HG02798 (cell line): ENCODE measurements around the gene EIF4A2.

Experiments used
- ATAC-seq: cut with Tn5 transposase; IDR thresholded peaks from one replicate; pipeline ENCODE4 v1.9.1; 2021; ENCODE audit warnings: mild to moderate bottlenecking; ENCODE audit not compliant: unreplicated experiment, poor library complexity

EIF4A2 gene

DNA sequence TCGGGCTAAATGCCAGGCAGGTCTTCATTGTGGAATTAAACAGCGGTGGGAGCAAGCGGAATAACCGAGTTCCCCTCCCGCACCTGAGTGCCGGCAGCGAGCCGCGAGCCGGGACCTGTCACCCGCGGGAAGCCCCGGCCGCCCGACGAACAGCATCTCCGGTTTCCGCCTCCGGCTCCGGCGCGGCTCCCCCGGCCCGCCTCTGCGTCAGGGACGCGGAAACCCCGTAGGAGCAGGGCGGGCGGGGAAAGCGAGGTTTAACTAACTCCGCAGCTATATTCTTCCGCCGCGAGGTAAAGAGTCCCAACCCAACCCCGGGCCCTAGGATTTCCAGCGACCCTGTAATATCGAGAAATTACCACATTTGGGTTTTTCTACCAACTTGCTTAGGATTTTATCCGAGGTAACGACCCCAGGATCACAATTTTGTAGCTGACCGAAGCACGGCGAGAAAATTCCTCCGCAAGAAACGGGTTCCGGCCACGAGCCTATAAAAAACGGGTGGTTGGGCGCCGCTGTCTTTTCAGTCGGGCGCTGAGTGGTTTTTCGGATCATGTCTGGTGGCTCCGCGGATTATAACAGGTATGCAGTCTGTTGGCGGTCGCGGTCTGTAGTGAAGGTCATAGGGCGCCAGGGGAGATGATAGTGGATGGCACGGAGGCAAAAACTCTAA is at the start of gene EIF4A2:
Gene EIF4A2 (plus strand): TSS at position 520 of the 673 bp plus-strand sequence. CDS start 34 bp downstream, at position 554.
- ATAC-seq = peak; percentile 67

DNA sequence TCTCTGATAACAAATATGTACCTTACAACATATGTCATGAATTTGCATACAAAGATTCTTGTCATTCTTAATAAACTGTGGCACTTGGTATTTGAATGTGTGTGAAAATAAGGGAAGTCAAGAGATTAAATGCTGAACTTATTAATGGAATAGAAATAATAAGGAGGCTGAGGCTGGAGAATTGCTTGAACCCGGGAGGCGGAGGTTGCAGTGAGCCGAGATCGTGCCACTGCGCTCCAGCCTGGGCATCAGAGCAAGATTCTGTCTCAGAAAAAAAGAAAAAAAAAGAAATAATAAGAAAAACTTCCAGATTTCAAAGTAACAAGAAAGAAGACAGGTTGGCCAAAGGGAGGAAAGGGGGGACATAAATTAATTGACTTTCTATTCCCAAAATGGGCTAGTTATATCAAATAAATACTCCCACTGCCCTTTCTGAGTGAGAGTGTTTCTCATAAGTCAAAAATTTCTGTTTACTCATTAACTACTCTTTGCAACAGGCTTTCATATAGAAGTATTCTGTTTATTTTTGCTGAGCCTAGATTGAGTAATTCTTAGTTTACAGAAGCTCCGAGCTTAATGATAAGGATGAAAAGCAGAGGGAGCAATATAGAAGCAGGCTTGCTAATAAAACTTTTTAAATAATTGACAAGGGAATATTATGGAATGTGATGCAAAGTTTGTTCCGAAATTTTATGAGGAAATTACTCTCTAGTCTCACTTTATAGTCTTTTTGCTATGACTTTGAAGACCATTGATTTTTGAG is 40.6 kb upstream of the EIF4A2 start:
- no peak for ATAC-seq

DNA sequence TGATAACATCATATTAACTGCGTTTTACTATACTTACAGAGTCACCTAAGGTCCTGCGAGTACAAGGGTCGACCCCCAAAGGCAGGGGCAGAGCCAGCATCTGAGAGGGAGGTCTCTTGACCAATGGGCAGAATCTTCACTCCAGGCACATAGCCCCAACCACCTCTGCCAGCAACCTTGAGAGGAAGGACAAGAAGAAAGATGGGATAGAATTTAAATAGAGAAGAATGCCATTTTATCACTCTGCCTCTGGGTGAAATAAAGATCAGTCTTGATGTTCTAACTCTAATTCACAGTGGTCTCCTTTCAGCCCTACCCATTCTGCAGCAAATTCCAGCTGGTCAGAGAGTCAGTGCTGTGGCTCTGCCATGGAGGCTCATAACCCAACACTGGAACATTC is 39.7 kb upstream of the EIF4A2 start:
- no peak for ATAC-seq

GRCh38 chr3:186746008-186746407 is 37.4 kb upstream of the EIF4A2 start:
- ATAC-seq = no peak

DNA sequence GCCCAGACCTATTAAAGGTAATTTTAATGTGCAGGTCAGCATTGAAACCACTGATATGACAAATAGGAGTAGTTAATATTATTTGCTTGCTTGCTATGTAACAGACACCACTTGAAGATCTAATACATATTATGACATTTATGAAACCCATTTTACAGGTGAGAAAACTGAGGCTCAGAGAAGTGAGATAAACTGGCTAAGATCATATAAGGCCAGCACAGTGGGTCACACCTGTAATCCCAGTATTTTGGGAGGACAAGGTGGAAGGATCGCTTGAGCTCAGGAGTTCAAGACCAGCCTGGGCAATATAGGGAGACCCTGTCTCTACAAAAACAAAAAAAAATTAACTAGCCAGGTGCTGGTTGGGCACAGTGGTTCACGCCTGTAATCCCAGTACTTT is 33.1 kb upstream of the EIF4A2 start:
- no peak for ATAC-seq

DNA sequence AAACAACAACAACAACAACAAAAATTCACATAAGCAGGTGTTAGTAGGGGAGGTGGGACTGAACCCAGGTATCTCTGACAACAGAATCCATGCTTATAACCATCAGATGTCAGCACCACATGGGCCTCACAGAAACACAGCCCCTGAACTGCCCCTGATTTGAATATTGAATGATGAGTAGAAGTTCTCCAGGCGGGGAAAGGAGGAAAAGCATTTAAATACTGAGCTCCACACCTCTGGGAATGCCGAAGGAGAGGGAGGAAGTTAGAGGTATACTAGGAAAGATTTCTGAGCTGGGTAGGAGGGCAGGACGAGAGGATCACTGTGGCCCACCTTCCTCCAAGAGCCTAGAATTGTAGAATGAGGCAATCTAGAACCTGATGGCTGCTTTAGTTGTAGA is 31.9 kb upstream of the EIF4A2 start:
- no peak for ATAC-seq

GRCh38 chr3:186754006-186754405 is 29.4 kb upstream of the EIF4A2 start:
- no peak for ATAC-seq

GRCh38 chr3:186754871-186755270 is 28.5 kb upstream of the EIF4A2 start:
- no peak for ATAC-seq

GRCh38 chr3:186757214-186757613 is 26.2 kb upstream of the EIF4A2 start:
- no peak for ATAC-seq

DNA sequence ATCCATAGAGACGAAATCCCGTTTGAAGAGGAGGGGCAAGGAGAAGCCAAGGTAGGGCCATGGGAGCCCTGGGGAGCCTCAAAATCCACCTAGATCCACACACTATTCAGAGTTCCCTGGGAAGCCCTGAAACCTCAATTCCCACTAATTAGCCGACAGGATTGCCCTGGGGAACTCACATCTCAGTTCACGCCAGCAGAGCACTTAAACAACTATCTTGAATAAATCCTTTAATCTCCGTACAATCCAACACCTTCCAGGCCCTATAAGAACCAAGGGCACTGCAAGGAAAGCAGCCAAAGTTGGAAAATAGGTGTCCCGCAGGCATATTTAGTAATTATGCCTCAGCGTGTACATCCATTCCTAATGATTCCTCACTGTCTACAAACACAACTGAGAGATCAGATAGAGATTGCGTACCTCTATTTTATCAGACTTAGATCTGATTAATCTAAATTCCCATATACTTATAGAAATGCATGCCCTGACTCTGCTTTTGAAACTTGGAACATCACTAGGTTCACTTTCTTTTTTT is 25.6 kb upstream of the EIF4A2 start:
- no peak for ATAC-seq

- ATAC-seq = no peak
Measured at GRCh38 chr3:186759231-186759930, 24.0 kb upstream of the EIF4A2 start.

GRCh38 chr3:186760141-186760833 is 23.1 kb upstream of the EIF4A2 start:
- no peak for ATAC-seq

GRCh38 chr3:186760897-186761447 is 22.4 kb upstream of the EIF4A2 start:
- no peak for ATAC-seq

DNA sequence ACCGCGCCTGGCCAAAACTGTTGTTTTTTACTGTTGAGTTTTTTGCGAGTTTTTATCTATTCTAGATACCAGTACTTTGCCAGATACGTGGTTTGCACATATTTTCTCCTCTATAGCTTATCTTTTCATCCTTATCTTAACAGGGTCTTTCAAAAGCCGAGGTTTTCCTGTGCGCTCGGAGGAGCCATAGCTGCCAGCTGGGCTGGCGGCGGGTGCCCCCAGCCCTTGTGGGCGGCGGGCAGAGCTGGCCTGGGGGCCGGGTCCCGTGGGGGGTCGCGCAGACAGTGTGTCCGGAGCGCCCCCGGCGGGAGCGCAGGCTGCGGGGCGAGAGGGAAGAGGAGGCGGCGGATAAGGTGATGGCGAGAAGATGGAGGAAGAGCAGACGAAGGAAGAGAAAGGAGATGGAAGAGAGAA is 11.1 kb upstream of the EIF4A2 start:
- peak; percentile 27 for ATAC-seq

- peak; percentile 91 for ATAC-seq
Measured at GRCh38 chr3:186772701-186773417, 10.5 kb upstream of the EIF4A2 start.

DNA sequence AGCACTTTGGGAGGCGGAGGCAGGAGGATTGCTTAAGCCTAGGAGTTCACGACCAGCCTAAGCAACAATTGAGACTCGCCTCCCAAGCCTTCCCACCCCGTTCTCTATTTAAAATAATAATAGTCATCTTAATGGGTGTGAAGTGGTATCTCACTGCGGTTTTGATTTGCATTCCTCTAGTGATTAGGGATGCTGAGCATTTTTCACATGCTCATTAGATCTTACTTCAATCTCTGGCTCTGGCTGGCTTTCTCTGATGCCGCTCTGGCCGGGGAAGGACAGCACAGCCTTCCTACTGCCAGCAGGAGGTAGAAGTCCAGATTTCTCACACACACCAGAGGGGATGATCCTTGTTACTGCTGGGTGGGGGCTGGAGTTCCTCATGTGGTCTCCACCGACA is 7.4 kb upstream of the EIF4A2 start:
- ATAC-seq = no peak

- no peak for ATAC-seq
Measured at GRCh38 chr3:186779204-186779603, 4.2 kb upstream of the EIF4A2 start.

GRCh38 chr3:186782542-186783057 is 777 bp upstream of the EIF4A2 start:
- ATAC-seq = peak; percentile 12
